SK-N-SH treated with all-trans-retinoic acid at 6 μM for 48 hours (cell line): ENCODE data around the gene SNUPN.

ENCODE experiments used
- ARNTL ChIP-seq: fragments of 450-650 bp; formaldehyde crosslinking; IDR thresholded peaks from 2 replicates; pipeline ENCODE4 v1.5.0; 2020; ENCODE audit warnings: low read depth, mild to moderate bottlenecking, moderate library complexity, borderline replicate concordance
- GLIS3 ChIP-seq: fragments of 250-450 bp; sonication (Bioruptor Pico); IDR thresholded peaks from 2 replicates; pipeline ENCODE4 v1.5.0; 2020; ENCODE audit warnings: mild to moderate bottlenecking, moderate library complexity
- SNAI2 ChIP-seq: fragments of 250-450 bp; sonication (Bioruptor Pico); IDR thresholded peaks from 2 replicates; pipeline ENCODE4 v1.5.0; 2020; ENCODE audit warnings: mild to moderate bottlenecking, moderate library complexity
- TCF4 ChIP-seq: fragments of 250-450 bp; sonication (Bioruptor Pico); IDR thresholded peaks from 2 replicates; pipeline ENCODE4 v1.8.0; 2021; ENCODE audit warnings: mild to moderate bottlenecking, moderate library complexity, borderline replicate concordance
- TOX ChIP-seq: fragments of 250-450 bp; sonication (Bioruptor Pico); IDR thresholded peaks from 2 replicates; pipeline ENCODE4 v1.8.0; 2021; ENCODE audit warnings: mild to moderate bottlenecking, moderate library complexity, borderline replicate concordance
- ZNF70 ChIP-seq: fragments of 450-650 bp; formaldehyde crosslinking; IDR thresholded peaks from 2 replicates; pipeline ENCODE4 v1.5.0; 2020; ENCODE audit warnings: mild to moderate bottlenecking, moderate library complexity
- ZNF8 ChIP-seq: fragments of 450-650 bp; formaldehyde crosslinking; IDR thresholded peaks from 2 replicates; pipeline ENCODE4 v1.5.0; 2020; ENCODE audit warnings: mild to moderate bottlenecking, moderate library complexity
- TF ChIP-seq, protein P1 (sequence below): fragments of 250-450 bp; sonication (Bioruptor Pico); IDR thresholded peaks from 2 replicates; pipeline ENCODE4 v1.8.0; 2020; ENCODE audit warnings: mild to moderate bottlenecking, moderate library complexity, borderline replicate concordance

DNA sequence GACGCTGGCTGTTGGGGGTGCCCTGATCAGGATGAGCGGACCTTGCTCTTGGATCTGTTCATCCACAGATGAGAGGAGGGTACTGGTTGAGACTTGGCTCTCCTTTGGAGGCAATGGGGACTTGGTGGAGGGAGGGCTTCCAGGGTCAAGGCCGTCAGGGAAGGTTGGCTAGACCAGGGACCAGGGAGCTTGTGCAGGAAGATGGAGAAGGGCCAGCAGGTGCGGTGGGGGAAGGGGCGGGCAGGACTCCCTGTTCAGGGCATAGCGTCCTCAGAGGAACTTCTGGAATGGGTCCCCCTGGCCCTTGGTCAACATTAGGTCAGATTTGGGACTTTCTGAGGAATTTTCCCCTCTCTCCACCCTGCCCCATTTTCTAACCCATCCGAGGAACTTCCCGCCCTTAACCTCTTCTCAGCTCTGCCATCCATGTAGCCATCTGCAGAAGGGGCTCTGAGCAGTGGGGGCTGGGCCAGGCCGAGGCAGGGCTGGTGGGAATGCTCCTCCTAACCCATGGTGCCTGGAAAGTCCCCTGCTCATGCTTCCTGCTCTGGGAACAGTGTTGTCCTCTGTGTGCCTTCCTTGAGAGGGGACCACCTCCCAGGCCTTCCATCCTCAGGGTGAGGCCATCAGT, 33.7 kb upstream of the SNUPN start:
- TF ChIP-seq TOX (no peak), GLIS3 (CRISPR knock-in tag) (no peak), ARNTL (no peak), ZNF8 (no peak), ZNF70 (no peak), SNAI2 (no peak), TCF4 (CRISPR knock-in tag) (no peak)
- TF ChIP-seq, protein P1, sequence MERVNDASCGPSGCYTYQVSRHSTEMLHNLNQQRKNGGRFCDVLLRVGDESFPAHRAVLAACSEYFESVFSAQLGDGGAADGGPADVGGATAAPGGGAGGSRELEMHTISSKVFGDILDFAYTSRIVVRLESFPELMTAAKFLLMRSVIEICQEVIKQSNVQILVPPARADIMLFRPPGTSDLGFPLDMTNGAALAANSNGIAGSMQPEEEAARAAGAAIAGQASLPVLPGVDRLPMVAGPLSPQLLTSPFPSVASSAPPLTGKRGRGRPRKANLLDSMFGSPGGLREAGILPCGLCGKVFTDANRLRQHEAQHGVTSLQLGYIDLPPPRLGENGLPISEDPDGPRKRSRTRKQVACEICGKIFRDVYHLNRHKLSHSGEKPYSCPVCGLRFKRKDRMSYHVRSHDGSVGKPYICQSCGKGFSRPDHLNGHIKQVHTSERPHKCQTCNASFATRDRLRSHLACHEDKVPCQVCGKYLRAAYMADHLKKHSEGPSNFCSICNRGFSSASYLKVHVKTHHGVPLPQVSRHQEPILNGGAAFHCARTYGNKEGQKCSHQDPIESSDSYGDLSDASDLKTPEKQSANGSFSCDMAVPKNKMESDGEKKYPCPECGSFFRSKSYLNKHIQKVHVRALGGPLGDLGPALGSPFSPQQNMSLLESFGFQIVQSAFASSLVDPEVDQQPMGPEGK (CRISPR knock-in tag), result no peak
